Jurkat, Clone E6-1 (cell line): ENCODE results near the gene HDAC4.
"Not testable (repeated sequence)": the region's sequence is repeated elsewhere in the genome, so short reads cannot be mapped to it uniquely, and the experiment has no call there.

Experiments
- DNase-seq: peaks from one replicate; pipeline ENCODE4 v3.0.0-alpha.2; 2011; ENCODE audit warnings: low read depth, low spot score
- H3K4me3 ChIP-seq: 2 replicates; pipeline ENCODE4 v1.5.1; 2011; ENCODE audit warnings: mild to moderate bottlenecking, low read length, control low read depth, moderate library complexity

The HDAC4 gene

GRCh38 chr2:239070466-239070865 is 330.4 kb downstream of the HDAC4 start:
- no peak for DNase-seq
- no peak overlapping the region for H3K4me3 ChIP-seq

DNA sequence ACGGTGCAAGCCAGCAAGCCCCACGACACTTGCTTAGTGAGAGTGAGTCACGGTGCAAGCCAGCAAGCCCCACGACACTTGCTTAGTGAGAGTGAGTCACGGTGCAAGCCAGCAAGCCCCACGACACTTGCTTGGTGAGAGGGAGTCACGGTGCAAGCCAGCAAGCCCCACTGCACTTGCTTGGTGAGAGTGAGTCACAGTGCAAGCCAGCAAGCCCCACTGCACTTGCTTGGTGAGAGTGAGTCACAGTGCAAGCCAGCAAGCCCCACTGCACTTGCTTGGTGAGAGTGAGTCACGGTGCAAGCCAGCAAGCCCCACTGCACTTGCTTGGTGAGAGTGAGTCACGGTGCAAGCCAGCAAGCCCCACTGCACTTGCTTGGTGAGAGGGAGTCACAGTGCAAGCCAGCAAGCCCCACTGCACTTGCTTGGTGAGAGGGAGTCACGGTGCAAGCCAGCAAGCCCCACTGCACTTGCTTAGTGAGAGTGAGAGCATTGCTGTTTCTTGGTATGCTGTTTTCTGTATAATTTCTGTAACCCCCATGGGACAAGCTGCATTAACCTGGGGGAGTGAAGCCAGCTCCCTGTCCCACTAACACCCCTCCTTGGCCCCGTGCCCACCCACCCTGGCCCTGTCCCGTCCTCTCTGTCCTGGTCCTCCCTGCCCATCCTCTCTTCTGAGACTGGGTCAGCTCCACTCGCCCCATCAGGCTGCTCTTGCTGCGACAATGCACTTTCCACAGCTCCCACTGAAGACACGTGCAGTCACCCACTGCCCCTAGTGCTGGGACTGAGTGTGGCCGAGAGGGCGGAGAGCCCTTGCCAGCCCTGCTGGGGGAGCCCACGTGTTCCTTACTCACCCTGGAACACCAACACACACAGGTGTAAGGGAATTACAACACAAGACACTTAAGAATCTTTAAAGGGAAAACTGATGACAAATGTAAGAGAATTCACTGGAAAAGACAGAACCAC is 331.2 kb downstream of the HDAC4 start:
- not testable (repeated sequence) for DNase-seq

DNA sequence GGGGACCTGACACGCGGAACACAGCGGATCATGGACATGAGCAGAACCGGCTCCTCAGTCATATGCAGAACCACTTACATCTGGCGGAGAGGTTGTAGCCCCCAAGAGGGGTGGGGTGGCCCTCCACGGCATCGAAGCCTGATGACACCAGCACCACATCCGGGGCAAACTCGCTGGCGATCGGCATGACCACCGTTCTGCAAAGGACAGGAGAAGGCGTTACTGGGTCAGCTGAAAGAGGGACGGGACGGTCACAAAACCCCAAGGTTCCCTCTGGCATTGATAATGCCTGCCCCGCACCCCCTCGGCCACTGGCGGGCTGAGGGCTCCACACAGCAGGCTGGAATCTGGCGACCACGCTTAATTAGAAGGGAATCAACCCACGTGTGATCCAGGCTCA is 332.4 kb downstream of the HDAC4 start:
- no peak for DNase-seq
- no peak overlapping the region for H3K4me3 ChIP-seq

More for the DNA sequence above, 331.2 kb downstream of the HDAC4 start:
- not testable (repeated sequence) for H3K4me3 ChIP-seq

GRCh38 chr2:239067196-239067865 is 333.5 kb downstream of the HDAC4 start:
- H3K4me3 ChIP-seq, result no peak overlapping the region
- DNase-seq, result no peak

DNA sequence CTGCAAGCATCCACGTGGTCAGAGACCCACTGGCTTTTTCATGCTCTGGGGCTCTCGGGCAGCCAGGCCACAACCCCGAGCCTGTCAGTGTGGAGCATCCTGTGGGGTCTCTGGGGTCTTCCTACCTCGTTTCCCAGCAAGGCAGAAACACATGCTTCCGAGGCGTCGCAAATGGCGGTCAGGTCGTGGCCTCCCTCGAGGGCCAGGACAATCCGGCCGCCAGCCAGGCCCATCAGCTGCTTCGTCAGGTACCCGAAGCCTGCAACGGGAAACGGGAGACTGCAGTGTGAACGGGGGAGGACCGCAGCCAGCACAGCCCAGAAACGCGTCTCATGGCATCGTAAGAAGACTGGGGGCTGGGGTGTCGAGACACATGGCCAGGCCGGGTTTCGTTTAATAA is 334.2 kb downstream of the HDAC4 start:
- no peak for DNase-seq
- H3K4me3 ChIP-seq, result no peak overlapping the region

DNA sequence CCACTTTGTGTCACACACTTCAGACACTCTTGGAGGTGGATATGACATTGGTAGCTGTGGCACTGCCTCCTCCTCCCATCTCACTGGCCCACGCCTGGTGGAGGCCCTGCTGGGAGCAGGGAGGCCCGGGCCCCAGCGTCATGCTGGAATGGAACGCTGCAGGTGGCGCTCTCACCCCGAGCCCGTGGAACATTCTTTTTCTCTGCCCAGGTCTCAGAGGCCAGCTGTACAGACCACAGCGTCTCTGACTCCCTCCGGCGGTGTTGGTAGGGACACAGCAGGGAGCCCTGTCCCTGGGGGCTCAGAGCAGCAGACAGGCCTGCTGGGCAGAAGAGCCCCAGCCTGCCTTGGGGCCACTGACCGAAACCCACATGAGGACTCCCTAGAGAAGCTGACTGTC is 334.9 kb downstream of the HDAC4 start:
- no peak for DNase-seq
- no peak overlapping the region for H3K4me3 ChIP-seq

- no peak overlapping the region for H3K4me3 ChIP-seq
- no peak for DNase-seq
Measured at GRCh38 chr2:239065537-239065936, 335.3 kb downstream of the HDAC4 start.

DNA sequence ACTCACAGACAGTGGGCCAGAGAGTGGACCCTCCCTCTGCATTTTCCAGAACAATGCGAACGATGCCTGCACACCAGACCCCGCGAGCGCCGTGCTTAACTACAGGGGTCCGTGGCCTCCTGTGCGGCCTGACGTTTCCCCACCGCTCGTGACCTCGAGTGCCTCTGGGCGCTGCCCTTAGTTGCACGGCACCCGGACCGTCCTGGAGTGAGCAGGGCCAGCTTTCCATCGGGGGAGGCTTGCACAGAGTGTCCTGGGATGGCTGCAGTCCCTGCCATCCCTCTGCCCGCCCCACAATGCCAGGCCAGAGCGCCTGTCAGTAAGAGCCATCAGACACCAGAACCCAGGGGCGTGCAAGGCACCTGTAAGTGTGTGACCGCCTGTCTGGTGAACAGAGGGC is 335.9 kb downstream of the HDAC4 start:
- DNase-seq, result no peak
- no peak overlapping the region for H3K4me3 ChIP-seq

DNA sequence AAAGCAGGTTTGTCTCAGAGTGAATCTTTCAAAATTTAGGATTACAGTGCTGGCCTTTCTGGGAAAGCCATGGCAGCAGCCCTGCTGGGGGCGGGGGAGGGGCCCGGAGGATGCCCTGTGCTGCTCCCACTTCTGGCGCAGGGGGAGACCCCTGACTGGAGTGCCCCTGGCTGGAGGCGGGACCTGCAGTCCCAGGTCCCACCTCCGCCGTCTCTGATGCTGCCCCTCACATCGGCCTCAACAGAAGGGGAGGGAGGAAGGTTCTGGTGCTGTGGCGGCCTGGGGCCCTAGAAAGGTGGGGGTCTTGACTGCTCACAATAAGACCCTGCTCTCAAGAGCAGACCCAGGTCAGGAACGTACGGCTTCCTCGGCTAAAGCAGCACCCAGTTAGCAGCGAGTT is 336.6 kb downstream of the HDAC4 start:
- no peak for DNase-seq
- H3K4me3 ChIP-seq, result no peak overlapping the region

GRCh38 chr2:239062743-239063142 is 338.1 kb downstream of the HDAC4 start:
- H3K4me3 ChIP-seq, result no peak overlapping the region
- DNase-seq, result no peak

DNA sequence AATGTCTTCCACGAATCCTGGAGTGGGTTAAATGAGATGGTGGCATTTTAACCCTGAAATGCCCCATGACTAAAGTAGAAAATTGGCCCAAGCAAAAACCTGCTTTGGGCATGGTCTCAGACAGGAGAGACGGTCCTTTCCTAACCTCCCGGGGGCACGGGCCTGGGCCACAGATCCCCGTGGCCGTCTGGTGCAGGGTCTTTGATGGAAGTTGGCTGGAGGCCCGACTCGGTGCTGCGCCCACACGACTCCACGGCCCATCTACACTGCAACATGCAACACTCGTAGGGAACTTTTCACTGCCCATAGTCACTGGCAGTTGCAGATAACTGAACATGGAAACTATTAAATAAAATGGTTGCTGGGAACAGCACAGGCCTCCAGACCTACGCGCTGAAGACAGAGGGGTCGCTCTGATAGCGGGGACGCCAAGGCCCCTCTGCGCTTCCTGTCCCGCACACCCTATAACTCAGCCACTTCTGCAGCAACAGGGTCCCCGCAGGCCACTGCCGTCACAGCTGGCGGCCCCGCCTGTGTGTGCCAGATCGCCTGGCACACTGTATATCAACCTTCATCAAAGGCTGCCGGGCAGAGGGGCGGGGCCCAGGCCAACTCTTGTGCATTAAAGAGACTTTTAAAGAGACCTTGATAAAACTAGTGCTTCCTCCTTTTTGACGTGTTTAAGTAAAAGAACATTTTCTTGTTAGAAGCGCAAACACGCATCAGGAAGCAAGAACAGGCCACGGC is 338.8 kb downstream of the HDAC4 start:
- DNase-seq, result no peak

DNA sequence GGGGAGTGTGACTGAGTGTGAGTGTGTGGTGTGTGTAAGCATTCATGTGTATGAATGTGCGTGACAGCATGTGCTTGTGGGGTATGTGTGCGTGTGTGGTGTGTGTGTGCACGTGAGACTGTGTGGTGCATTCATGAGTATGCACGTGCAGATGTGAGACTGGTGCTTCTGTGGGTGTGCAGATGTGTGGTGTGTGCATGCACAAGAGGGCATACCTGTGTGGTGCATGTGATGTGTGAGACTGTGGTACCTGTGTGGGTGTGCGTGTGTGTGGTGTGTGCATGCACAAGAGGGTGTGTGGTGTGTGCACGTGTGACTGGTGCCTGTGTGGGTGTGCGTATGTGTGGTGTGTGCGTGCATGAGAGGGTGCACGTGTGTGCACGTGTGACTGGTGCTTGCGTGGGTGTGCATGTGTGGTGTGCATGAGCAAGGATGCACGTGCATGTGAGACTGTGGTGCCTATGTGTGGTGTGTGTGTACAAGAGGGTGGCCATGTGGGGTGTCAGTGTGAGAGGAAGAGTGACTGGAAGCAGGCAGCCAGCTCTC is 339.6 kb downstream of the HDAC4 start:
- DNase-seq, result no peak
- H3K4me3 ChIP-seq, result no peak overlapping the region

More for the DNA sequence above, 338.8 kb downstream of the HDAC4 start:
- no peak overlapping the region for H3K4me3 ChIP-seq

GRCh38 chr2:239060676-239061075 is 340.1 kb downstream of the HDAC4 start:
- DNase-seq, result no peak
- H3K4me3 ChIP-seq, result no peak overlapping the region

DNA sequence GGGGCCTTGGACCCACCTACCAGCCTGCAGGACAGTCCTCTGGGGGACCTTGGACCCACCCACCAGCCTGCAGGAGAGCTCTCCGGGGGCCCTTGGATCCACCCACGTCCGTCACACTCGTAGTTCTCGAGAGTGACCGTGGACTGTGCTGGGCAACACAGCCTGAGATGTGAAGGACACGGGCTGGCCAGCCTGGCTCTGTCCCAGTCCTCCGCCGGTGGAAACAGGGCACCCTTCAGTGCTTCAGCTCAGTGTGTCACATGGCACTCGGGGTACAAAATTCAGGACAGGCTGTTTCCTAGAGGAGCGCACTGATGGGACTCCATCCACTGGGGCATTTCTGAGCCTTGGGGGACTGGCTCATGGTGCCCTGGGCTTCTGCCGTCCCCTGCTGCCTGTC is 341.0 kb downstream of the HDAC4 start:
- no peak overlapping the region for H3K4me3 ChIP-seq
- DNase-seq, result no peak

- H3K4me3 ChIP-seq, result no peak overlapping the region
- DNase-seq, result no peak
Measured at GRCh38 chr2:239058766-239059165, 342.1 kb downstream of the HDAC4 start.

GRCh38 chr2:239057533-239057932 is 343.3 kb downstream of the HDAC4 start:
- no peak overlapping the region for H3K4me3 ChIP-seq
- no peak for DNase-seq

DNA sequence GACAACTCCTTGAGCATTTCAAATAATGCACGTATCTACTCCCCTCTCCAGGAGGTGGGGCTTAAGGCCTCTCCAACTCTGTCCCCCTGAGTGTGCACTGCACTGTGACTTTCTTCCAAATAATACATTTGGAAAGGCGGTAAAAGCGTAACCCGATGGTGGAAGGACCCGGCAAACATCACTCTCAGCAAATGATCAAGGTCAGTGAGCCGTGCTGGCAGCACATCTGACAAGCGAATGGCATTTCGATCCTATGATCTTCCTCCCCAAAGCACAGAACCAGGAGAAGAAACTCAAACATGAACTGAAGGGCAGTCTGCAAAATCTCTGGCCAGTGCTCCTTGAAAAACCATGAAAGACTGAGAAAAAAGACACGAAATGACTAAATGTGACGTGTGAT is 344.2 kb downstream of the HDAC4 start:
- DNase-seq, result no peak
- H3K4me3 ChIP-seq, result no peak overlapping the region

DNA sequence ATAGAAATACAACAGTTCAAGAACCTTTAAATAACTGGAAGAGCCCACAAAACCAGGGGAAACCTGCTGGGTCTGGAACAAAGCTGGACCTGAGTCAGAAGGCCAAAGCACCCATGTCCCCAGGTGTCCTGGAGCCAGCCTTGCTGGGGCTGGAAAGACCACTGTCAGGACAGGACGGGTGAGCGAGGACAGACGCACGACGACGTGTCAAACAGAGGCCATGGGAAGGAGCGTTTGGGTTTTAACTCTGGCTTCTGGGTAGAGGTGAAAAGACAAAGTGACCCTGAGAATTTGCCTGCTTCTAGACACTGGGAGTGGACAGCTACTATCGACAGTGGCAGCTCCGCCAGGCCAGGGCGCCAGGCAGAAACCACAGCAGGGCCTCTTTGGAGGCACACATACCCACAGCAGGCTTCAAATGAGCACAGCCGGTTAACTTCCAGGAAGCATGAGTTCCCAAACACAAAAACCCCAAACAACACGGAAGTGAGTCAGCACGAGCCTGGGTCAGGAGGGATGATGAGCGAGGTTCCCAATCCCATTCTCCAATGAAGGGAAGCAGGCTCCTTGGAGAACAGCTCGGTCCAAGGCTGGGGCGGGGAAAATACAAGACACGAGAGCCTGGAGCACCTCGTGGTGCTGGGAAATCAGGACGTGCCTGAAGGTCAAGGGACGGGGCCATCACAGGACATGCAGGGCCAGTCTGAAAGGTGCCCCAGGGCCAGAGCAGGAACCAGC is 344.9 kb downstream of the HDAC4 start:
- H3K4me3 ChIP-seq, result no peak overlapping the region
- no peak for DNase-seq

- H3K4me3 ChIP-seq, result no peak overlapping the region
- DNase-seq, result no peak
Measured at GRCh38 chr2:239054921-239055320, 345.9 kb downstream of the HDAC4 start.
